Heart left ventricle (tissue), 16 donors: ENCODE data around the gene DNAH5. TPM values are rescaled to one million over a fixed set of nuclear protein-coding genes. Genes with fewer than 3 reads are reported as not detected.

ENCODE experiments used
- ATAC-seq, 4 donors: fragments of 200-7000 bp; cut with Tn5 transposase; one replicate each; pipeline ENCODE4 v1.9.1; 2020 to 2022; ENCODE audit warnings: moderate library complexity in 4 of 4, mild to moderate bottlenecking in 3 of 4, moderate number of reproducible peaks in 1 of 4
- DNase-seq, 5 donors: peaks; one replicate each; pipeline ENCODE4 v3.0.0-alpha.2; 2020
- H3K27ac ChIP-seq, 12 donors: fragments of 200-600 bp; sonication (generic) in 4 of 12; one replicate each; pipeline versions ENCODE4 v1.5.0 to v1.8.0; 2016 to 2022; ENCODE audit warnings: mild to moderate bottlenecking in 2 of 12
- H3K27me3 ChIP-seq, 9 donors: fragments of 200-600 bp; sonication (generic) in 2 of 9; one replicate each; pipeline versions ENCODE4 v1.5.1 to v1.8.0; 2016 to 2022; ENCODE audit warnings: mild to moderate bottlenecking in 3 of 9
- H3K36me3 ChIP-seq, 9 donors: fragments of 200-600 bp; sonication (generic) in 2 of 9; one replicate each; pipeline versions ENCODE4 v1.5.0 to v1.8.0; 2018 to 2022; ENCODE audit warnings: mild to moderate bottlenecking in 2 of 9
- H3K4me1 ChIP-seq, 12 donors: fragments of 200-600 bp; sonication (generic) in 4 of 12; one replicate each; pipeline versions ENCODE4 v1.5.0 to v1.8.0; 2016 to 2022; ENCODE audit warnings: mild to moderate bottlenecking in 3 of 12
- H3K4me3 ChIP-seq, 12 donors: fragments of 200-600 bp; sonication (generic) in 4 of 12; one replicate each; pipeline versions ENCODE4 v1.5.0 to v1.8.0; 2017 to 2022; ENCODE audit warnings: mild to moderate bottlenecking in 9 of 12, moderate library complexity in 4 of 12
- H3K9me3 ChIP-seq, 12 donors: fragments of 200-600 bp; sonication (generic) in 4 of 12; one replicate each; pipeline versions ENCODE4 v1.5.0 to v1.8.0; 2016 to 2022; ENCODE audit warnings: mild to moderate bottlenecking in 1 of 12
- POLR2A ChIP-seq, 2 donors: fragments of 450-650 bp; IDR thresholded peaks; one replicate each; pipeline ENCODE4 v1.6.1; 2017; ENCODE audit warnings: antibody characterized with exemption in 2 of 2, mild to moderate bottlenecking in 2 of 2, moderate library complexity in 2 of 2
- WGBS, 4 donors: extraction: QIAGEN DNeasy Blood & Tissue Kit in 2 of 4; methylation state at CpG; one replicate each; pipeline versions ENCODE4 v1.1.5 to v1.1.7; 2013 to 2018; 5-methylcytosine and 5-hydroxymethylcytosine counted together
- intact Hi-C, 10 donors: fragments of 100-400 bp; cut with DNase I; formaldehyde crosslinking; loops; one replicate each; pipeline versions ENCODE4 v1.11.1 to v1.14.2; 2022
- polyA plus RNA-seq, 2 donors: library from polyadenylated mRNA; stranded (reverse); fragments of 200-250 nt; gene quantifications; one replicate each; pipeline ENCODE4 v1.2.3, GENCODE V29; 2013
- total RNA-seq, 9 donors: library from RNA; depleted of rRNA in 2 of 9; stranded (reverse); fragments of >200 nt in 2 of 9; fragmentation: NEBNext Ultra II Directional in 3 of 9; extraction: Animal tissue kit (Norgen Biotek cat#: 25700) in 3 of 9; gene quantifications; one replicate each; pipeline versions ENCODE4 v1.1.0 to v1.2.4, GENCODE V29; 2016 to 2023
- TF ChIP-seq, protein P1 (sequence below), 12 donors: fragments of 200-600 bp; sonication (generic) in 4 of 12; IDR thresholded peaks; one replicate each; pipeline versions ENCODE4 v1.5.0 to v1.8.0; 2018 to 2022; ENCODE audit warnings: antibody characterized with exemption in 12 of 12, mild to moderate bottlenecking in 5 of 12
- donor health status: ischemic (EF 13 %, LVEDD 7.1; RV severe dilation, severe dysfunction).
- donor health status: healthy with polysubstance abuse.
- donor health status: DM: no; HTN: yes; CAD: no.
- donor health status: DM: no; HTN: no; CAD: no.
- donor health status: ischemic (EF 25% LVEDD 6.9; RV normal size, moderate dysfunction).
- donor health status: ischemic (EF 25% LVEDD 5.7; RV mildly dilated, moderate dysfunction).
- donor health status: healthy.
- donor health status: DM: yes; HTN: yes; CAD: no.
- donor health status: ischemic (EF 35%, LVEDD 5.7; RV mildly dilated, moderate dysfunction).
- donor health status: nonischemic (EF 11% LVEDD 7.7; RV severe dilation, severe dysfunction).
- donor health status: DM: yes; HTN: yes; CAD: no.
- donor health status: PGD.
- donor health status: ischemic (EF 29% LVEDD 5.4; RV normal size, mild dysfunction).
- donor health status: nonischemic (EF 23%, LVEDD 6.1; RV moderate dilation, normal function).

Gene DNAH5
- total and polyA plus RNA-seq, 11 donors, result 0.03 to 0.46 (median 0.16) TPM

DNA sequence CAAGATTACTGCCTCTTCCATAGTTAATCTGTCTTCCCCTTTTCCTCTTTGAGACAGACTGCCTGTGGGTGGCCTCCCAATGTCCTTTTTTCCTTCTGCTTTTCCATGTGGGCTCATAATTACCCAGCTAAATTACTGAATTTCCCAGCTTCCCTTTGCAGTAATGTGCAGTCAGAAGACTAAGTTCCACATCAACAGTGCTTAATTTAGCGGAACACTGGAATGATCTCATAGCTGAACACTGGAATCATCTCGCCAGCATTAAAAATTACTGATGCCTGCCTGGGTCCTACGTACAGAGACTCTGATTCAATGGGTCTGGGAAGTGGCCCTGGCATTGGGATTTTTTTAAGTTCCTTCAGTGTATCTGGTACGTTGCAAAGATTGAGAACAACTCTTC lies 84.3 kb downstream of the DNAH5 start:
- ATAC-seq, result no peak
- intact Hi-C loops, result no loop called here
- H3K9me3 ChIP-seq, result peaks cover 0 to 13% (median 5%) of the 10 kb centered on the region in 12 donors
- H3K4me3 ChIP-seq, result no peak overlapping the region
- DNase-seq, result no peak
- no peaks in the 10 kb centered on the region for H3K4me1 ChIP-seq
- H3K36me3 ChIP-seq, result no peaks in the 10 kb centered on the region
- H3K27me3 ChIP-seq, result no peaks in the 10 kb centered on the region
- H3K27ac ChIP-seq, result no peak overlapping the region
- 61 to 73% (median 70%) methylated on average over 4 of the region's 4 CpGs for WGBS, 4 donors
- TF ChIP-seq, protein P1, sequence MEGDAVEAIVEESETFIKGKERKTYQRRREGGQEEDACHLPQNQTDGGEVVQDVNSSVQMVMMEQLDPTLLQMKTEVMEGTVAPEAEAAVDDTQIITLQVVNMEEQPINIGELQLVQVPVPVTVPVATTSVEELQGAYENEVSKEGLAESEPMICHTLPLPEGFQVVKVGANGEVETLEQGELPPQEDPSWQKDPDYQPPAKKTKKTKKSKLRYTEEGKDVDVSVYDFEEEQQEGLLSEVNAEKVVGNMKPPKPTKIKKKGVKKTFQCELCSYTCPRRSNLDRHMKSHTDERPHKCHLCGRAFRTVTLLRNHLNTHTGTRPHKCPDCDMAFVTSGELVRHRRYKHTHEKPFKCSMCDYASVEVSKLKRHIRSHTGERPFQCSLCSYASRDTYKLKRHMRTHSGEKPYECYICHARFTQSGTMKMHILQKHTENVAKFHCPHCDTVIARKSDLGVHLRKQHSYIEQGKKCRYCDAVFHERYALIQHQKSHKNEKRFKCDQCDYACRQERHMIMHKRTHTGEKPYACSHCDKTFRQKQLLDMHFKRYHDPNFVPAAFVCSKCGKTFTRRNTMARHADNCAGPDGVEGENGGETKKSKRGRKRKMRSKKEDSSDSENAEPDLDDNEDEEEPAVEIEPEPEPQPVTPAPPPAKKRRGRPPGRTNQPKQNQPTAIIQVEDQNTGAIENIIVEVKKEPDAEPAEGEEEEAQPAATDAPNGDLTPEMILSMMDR (IDR thresholded peaks at IDR 0.05), result no peak
- TF ChIP-seq POLR2A (IDR thresholded peaks at IDR 0.05), result no peak

GRCh38 chr5:13859270-13860065 lies 85.0 kb downstream of the DNAH5 start:
- Histone ChIP-seq H3K9me3 (peaks cover 0 to 13% (median 5%) of the 10 kb centered on the region in 12 donors), H3K36me3 (no peaks in the 10 kb centered on the region), H3K4me1 (no peaks in the 10 kb centered on the region), H3K27ac (no peak overlapping the region), H3K4me3 (no peak overlapping the region), H3K27me3 (no peaks in the 10 kb centered on the region)
- DNase-seq (no peak), ATAC-seq (no peak)
- 57 to 78% (median 62%) methylated on average over 5 of the region's 5 CpGs for WGBS, 4 donors
- TF ChIP-seq, protein P1 (IDR thresholded peaks at IDR 0.05), result no peak
- TF ChIP-seq POLR2A (IDR thresholded peaks at IDR 0.05), result no peak
- intact Hi-C loops, result no loop called here

DNA sequence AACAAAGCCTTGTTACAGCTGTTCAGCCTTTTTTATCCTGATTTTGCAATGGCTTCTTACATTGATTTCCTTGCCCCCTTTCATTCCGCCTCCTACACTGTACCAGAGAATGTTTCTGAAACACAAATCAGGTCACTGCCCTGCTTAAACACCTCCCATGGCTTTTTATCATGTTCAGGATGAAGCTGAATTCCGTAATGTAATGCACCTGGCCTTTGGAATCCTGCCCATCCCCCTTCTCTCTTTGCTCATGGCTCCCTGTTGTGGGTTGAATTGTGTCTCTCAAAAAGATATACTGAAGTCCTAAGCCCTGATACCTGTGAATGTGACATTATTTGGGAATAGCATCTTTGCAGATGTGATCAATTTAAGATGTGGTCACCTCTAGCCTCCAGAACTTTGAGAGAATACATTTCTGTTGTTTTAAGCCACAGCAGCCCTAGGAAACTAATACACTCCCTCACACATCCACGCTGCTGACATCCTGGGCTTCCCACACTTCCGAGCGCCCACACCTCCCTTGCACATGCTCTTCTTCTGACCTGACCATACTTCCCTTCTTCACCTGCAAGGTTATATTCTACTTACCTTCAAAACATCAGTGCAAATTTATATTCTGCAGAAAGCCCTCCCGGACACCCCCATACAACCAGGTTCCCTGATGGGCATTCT lies 101.2 kb downstream of the DNAH5 start:
- DNase-seq, result no peak
- WGBS, 4 donors, result 63 to 70% (median 67%) methylated on average over 6 of the region's 6 CpGs
- Histone ChIP-seq H3K9me3 (no peaks in the 10 kb centered on the region), H3K4me1 (no peaks in the 10 kb centered on the region), H3K27ac (no peak overlapping the region), H3K27me3 (no peaks in the 10 kb centered on the region), H3K4me3 (no peak overlapping the region), H3K36me3 (no peaks in the 10 kb centered on the region)
- TF ChIP-seq, protein P1 (IDR thresholded peaks at IDR 0.05), result no peak
- TF ChIP-seq POLR2A (IDR thresholded peaks at IDR 0.05), result no peak
- ATAC-seq, result no peak
- intact Hi-C loops, result no loop called here

DNA sequence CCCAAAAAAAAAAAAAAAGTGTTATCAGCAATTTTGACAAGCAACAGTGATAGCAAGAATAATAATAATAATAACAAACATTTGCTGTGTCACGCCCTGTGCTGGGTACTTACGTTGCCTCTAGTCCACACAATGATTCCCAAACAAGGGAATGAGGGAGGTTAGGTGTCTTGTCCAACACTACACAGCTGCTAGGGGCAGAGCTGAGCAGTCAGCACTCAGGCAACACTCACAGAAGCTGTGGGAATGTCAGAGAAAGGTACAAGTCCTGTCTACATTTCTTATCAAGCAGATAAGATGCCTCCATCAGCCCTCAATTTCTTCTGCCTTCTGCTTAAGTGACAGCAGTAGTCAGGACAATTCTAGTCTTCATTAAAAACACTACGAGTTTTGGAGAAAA lies 111.0 kb downstream of the DNAH5 start:
- intact Hi-C loops, result no loop called here
- 16 to 25% (median 17%) methylated on average over 3 of the region's 3 CpGs for WGBS, 4 donors
- Histone ChIP-seq H3K4me1 (no peaks in the 10 kb centered on the region), H3K9me3 (peaks cover 0 to 6% (median 0%) of the 10 kb centered on the region in 12 donors), H3K27ac (no peak overlapping the region), H3K36me3 (no peaks in the 10 kb centered on the region), H3K27me3 (peaks cover 0 to 4% (median 0%) of the 10 kb centered on the region in 9 donors), H3K4me3 (no peak overlapping the region)
- ATAC-seq (no peak), DNase-seq (no peak)
- TF ChIP-seq, protein P1 (IDR thresholded peaks at IDR 0.05), result no peak
- TF ChIP-seq POLR2A (IDR thresholded peaks at IDR 0.05), result no peak
